ENCODE results near the gene SLITRK6.
A peak's percentile ranks its signal among the peaks of the same experiment; 100 is the strongest.

SLITRK6 gene

GRCh38 chr13:85799097-85799582 lies at the start of gene SLITRK6:
SLITRK6 (minus strand) TSS chr13:85799419; CDS start chr13:85796508, 2,911 bp downstream.
- in situ Hi-C loops (cut with HindIII; ENCODE audit: low sequenced_read_pairs): no loop called here
- DNase-seq (ENCODE audit: low read depth): peak; percentile 45
- peak; percentile 26 for TF ChIP-seq CTCF (IDR thresholded peaks at IDR 0.05; ENCODE audit: low read depth, low read length, missing control alignments)
- peak within 1 kb of the TSS; percentile 2 for H3K4me3 ChIP-seq (ENCODE audit: low read depth, low read length)

GRCh38 chr13:85847012-85847411 lies 47.8 kb upstream of the SLITRK6 start:
- DNase-seq (ENCODE audit: low read depth): no peak
- no peak overlapping the region for H3K4me3 ChIP-seq (ENCODE audit: low read depth, low read length)
- in situ Hi-C loops (cut with HindIII; ENCODE audit: low sequenced_read_pairs): no loop called here
- TF ChIP-seq CTCF (IDR thresholded peaks at IDR 0.05; ENCODE audit: low read depth, low read length, missing control alignments): no peak

- no peak overlapping the region for H3K4me3 ChIP-seq (ENCODE audit: low read depth, low read length)
- TF ChIP-seq CTCF (IDR thresholded peaks at IDR 0.05; ENCODE audit: low read depth, low read length, missing control alignments): no peak
- in situ Hi-C loops (cut with HindIII; ENCODE audit: low sequenced_read_pairs): no loop called here
- DNase-seq (ENCODE audit: low read depth): no peak
Measured at GRCh38 chr13:85841427-85841826, 42.2 kb upstream of the SLITRK6 start.

GRCh38 chr13:85833921-85834320 lies 34.7 kb upstream of the SLITRK6 start:
- H3K4me3 ChIP-seq (ENCODE audit: low read depth, low read length): no peak overlapping the region
- DNase-seq (ENCODE audit: low read depth): no peak
- in situ Hi-C loops (cut with HindIII; ENCODE audit: low sequenced_read_pairs): no loop called here
- TF ChIP-seq CTCF (IDR thresholded peaks at IDR 0.05; ENCODE audit: low read depth, low read length, missing control alignments): no peak

GRCh38 chr13:85828094-85828684 lies 29.0 kb upstream of the SLITRK6 start:
- peak; percentile 2 for DNase-seq (ENCODE audit: low read depth)
- peak; percentile 64 for TF ChIP-seq CTCF (IDR thresholded peaks at IDR 0.05; ENCODE audit: low read depth, low read length, missing control alignments)
- in situ Hi-C loops (cut with HindIII; ENCODE audit: low sequenced_read_pairs): no loop called here
- H3K4me3 ChIP-seq (ENCODE audit: low read depth, low read length): no peak overlapping the region

GRCh38 chr13:85825454-85825853 lies 26.2 kb upstream of the SLITRK6 start:
- TF ChIP-seq CTCF (IDR thresholded peaks at IDR 0.05; ENCODE audit: low read depth, low read length, missing control alignments): no peak
- in situ Hi-C loops (cut with HindIII; ENCODE audit: low sequenced_read_pairs): no loop called here
- DNase-seq (ENCODE audit: low read depth): no peak
- H3K4me3 ChIP-seq (ENCODE audit: low read depth, low read length): no peak overlapping the region
